ENCODE data around the gene TOM1L2.

The TOM1L2 gene

DNA sequence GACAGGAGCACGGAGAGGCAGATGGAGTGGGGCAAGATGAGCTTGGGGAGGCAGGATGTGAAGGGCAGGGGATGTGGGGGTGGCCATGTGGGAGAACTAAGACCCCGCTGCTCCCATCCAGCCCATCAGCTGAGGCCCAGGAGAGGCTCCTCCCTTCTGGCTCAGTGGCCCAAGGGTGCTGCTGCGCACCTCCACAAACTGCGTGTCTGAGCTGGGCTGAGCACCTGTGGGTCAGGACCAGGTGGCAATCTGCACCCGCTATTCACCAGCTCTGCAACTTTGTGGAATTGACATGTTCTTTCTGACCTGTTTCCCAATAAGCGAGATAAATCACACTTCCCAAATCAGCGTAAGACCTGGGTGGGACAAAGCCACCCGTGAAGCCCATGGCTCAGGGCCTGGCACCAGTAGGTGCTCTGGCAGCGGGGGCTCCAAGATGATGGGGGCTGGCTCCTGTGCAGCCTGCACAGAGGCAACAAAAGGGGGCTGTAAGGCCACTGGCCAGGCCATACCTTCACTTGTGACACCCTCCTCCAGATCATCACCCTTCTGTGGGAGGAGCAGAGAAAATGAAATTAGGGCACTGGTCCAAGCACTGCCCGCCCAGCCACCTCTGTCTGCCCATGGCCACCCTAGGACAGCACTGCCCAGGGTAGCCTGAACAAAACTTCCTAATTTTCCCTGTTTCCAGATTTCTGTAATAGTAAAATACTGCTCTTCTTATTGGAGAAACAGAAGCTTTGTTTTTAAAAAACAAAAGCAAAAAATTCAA lies 123.7 kb downstream of the TOM1L2 start:
- DNase-seq (ENCODE audit: low spot score): no peak

DNA sequence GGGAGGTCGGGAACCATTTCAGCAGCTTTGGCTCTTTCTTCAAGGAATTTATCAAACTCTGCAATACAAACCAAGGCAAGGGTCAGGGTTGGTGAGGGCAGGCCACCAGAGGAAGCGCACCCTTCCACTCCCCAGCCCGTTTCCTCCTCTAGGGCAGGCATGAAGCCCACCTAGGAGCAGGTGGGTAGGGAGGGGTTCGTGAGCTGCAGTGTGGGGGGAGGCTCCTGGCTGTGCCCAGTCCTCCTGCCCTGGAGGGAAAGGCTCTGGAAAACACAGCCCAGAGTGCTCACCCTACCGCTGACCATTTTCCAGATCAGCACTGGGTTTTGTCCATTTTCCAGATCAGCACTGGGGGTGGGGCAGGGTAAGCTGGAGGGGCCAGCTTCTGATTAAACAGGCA lies 124.5 kb downstream of the TOM1L2 start:
- DNase-seq (ENCODE audit: low spot score): no peak

DNA sequence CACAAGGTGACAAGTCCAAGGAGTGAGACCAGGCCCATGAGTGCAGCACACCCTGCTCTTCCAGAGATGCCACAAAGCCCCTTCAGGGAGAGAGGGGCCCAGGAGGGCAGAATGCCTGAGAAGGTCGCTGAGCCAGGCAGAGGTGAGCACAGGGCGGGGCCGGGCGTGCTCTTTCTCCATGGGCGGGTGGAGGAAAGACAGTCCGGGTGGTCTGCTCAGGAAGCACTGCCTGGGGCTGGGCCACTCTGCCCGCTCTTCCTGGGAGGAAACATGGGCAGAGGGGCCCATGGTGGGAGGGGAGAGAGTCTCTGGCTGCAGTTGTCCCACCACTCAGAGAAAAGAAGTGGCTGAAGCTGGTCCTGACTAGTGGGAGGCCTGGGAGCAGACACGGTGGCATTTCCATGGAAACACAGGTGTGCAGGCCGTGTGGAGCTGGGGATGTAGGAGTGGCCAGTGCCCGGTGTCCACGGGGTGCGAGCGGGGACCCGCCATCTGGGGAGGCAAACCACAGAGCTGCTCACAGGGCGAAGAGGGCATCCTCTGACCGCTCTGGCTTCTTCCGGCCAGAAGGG lies 125.0 kb downstream of the TOM1L2 start:
- no peak for DNase-seq (ENCODE audit: low spot score)

DNA sequence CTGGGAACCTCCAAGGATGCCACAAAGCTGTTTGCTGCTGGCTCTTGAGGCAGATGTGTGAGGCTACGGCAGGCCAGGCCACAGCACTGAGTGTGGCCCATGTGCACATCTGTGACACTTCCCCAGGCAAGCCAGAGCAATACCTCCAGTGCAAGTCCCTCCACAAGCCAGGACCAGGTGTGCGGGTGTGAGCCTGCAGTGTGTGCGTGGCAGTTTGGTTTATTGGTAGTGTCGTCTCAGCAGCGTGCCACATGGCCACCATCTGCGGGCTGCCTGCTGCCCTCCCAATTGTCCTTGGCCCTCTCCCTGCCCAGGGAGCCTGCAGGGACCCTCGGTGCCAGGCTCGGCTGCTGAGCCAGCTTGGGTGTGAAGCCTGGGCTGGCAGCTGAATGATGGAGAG lies 125.6 kb downstream of the TOM1L2 start:
- DNase-seq (ENCODE audit: low spot score): no peak

DNA sequence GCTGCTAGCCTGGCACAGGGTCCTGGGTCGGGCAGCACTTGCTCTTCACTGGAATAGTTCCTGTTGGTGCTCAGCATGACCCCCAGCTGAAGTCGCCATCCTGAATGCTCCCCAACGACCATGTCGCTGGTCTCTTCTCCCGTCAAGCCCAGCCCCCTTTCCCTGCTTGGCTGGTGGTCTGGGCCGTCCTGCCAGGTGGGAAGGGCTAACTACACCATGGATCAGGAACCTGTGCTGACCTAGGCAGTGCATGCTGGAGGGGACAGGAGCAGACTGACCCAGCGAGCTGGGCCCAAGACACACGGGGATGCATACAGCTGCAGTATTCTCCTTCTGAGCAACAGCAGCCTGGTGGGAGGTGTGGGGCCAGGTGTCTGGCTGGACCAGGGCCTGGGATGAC lies 126.2 kb downstream of the TOM1L2 start:
- no peak for DNase-seq (ENCODE audit: low spot score)

DNA sequence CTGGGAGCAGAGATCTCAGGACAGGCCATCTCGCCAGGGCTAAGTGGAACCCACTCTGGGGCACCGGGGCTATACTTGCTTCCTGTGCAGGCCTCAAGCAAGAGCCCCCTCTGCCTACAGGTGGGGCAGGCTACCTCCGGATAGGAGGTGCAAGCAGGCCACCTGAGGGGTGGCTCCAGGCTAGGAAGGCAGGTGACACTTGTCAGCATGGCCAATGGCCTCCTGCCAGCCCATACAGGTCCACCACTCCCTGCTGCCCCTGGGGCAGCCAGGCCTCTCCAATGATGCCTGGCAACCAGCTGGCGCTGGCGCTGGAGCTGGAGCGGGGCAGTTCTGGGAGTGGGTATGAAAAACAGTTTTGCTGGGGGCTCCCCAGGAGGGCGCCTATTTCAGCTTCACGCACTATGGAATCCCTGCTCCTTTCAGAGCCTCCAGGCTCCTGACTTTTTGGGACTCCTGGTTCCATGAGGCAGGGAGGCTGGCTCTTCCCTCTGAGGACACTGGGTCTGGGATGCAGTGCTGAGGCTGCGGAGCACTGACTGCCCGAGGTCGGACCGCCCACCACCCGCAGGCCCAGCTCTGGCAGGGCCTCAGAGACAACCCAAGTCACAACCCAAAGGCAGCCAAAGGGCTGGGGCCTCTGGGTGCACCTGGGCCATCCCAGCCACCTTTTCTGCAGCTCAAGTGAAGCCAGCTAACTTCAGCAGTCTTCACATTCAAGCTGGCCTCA lies 127.0 kb downstream of the TOM1L2 start:
- no peak for DNase-seq (ENCODE audit: low spot score)

DNA sequence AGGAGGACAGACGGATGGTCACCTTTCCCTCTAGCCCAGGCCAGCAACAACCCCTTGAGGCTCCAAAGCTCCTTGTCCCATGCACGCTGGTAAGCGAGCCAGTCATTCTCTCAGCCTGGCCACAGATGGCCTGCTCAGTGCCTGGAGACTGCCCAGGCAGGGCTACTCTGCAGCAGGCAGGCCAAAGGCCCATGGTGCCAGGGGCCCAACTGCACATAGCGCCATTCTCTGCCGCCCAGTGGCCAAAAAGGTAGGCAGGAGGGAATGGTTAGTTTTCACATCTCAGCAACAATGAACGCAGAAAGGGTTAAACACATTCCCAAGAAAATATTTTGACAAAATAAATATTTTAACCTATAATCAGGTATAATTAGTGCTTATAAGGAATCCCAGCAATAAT lies 127.7 kb downstream of the TOM1L2 start:
- DNase-seq (ENCODE audit: low spot score): no peak

DNA sequence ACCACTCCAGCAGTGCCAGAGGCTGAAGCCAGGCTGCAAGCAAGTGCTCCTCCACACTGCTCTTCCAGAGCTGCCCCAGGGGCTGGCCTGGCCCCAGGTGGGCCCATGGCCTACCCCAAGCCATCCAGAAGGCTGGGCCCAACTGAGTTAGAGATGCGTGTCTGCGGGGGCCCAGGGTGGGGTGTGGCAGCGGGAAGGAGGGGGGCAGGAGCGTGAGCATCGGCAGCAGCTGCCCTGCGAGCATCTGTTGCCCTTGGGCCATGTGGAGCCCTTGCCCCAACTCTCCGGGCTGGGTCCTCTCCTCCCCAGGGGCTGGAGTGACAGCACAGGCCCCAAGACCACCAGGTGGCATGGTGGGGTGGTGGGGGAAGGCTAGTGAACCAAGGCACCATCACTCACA lies 128.1 kb downstream of the TOM1L2 start:
- no peak for DNase-seq (ENCODE audit: low spot score)

DNA sequence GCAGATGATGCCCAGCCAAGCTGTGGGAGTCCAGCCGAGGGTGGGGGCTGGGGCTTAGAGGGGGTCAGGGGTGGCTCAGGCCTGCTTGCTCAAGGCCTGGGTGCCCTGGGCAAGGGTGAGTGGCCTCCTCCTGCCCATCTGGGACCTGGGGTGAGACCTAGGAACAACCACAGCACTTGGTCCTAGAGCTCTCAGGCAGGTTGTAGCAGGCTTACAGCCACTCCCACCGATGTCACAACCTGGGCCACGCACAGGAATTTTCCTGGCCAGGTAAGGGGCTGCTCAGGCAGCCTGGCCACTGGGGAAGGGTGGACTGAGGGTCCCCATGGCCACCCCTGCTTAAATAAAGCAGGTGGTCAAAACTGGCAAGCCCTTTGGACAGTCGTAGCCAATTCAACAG lies 129.1 kb downstream of the TOM1L2 start:
- no peak for DNase-seq (ENCODE audit: low spot score)

DNA sequence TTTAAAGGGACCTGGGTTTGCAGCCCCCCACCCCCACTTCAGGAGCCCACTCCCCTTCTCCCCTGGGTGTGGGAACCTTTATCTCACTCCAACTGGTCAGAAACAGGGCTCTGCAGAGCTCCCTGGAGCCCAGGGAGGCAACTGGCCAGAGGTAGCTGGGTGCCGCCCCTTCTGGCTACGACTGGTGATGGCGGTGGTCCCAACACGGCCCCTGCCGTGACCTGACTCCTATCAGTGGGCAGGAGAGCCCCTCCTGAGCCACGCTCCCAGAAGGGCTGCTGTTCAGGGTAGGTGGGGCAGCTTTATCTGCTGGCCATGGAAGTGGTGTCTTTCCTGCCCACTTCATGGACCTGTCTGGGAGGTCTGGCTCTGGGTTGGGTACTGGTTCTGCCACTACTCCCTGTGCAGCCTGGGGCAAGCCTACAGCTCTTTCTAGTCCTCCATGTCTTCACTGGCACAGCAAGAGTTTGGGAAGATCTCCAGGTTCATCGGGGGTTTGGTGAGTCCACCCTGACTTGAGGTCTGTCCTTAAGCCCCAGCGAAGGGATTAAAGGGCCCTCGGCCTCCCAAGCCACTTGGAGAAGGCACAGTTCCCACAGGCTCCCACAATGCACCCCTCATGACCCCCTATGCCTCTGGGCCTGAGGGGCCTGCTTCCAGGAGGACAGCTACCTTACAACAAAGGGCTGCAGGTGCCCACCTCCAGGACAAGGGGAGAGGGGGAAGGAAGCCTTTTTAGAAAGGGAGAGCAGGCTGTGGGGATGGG lies 129.9 kb downstream of the TOM1L2 start:
- no peak for DNase-seq (ENCODE audit: low spot score)

DNA sequence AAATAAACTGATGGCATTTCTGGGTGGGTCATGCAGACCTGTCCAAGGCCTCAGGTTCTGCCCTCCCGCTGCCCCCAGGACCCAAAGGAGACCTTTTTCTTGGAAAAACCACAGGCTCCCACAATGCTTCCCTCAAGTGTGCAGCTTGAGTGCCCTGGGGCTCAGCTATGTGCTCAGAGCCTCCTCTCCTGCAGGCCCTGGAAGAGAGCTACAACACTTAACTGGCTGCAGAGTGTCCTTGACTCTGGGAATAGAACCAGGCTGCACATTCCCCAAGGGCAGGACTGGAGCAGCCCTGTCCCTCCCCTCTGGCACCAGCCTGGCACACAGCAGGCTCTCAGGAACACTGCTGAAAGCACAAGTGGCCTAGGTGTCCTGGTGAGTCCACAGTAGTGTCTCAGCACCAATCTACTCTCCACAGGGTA lies 130.6 kb downstream of the TOM1L2 start:
- no peak for DNase-seq (ENCODE audit: low spot score)

DNA sequence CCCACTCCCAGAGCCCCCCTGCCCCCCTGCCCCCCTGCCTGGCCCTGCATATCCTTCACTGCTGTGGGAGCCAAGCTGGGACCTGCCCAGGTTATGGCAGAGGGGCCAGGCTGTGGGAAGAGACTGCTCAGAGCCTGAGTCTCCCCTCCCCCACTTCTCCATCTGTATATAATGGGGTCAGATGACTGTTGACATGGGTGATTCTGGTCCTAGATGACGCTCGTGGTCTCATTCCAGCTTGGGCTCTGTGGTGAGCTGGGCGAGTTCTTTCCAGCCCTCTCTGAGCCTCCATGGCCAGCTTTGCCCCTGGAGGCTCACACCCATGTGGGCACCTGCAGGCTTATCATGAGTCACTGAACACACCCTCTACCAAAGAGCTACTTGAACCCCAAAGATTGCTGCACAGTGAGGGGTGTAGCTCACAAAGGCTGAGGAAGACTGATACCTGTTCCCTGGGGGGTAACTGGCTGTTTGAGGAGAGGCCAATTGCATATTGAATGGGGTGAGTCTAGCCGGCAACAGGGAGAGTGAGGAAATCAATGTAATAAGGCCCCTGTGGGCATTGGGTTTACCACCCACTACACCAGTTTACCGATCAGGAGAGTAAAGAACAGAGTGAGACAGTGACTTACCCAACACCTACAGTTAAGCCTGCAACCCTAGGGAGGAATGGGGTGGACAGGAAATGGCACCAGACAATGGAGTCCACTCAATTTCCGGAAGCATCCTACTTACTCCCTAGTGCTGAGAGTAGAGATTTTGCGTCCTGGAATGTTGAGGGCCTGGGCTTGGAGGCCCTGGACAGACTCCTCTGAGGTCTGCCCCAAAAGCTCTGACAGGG lies 131.2 kb downstream of the TOM1L2 start:
- peak; percentile 34 for DNase-seq (ENCODE audit: low spot score)

DNA sequence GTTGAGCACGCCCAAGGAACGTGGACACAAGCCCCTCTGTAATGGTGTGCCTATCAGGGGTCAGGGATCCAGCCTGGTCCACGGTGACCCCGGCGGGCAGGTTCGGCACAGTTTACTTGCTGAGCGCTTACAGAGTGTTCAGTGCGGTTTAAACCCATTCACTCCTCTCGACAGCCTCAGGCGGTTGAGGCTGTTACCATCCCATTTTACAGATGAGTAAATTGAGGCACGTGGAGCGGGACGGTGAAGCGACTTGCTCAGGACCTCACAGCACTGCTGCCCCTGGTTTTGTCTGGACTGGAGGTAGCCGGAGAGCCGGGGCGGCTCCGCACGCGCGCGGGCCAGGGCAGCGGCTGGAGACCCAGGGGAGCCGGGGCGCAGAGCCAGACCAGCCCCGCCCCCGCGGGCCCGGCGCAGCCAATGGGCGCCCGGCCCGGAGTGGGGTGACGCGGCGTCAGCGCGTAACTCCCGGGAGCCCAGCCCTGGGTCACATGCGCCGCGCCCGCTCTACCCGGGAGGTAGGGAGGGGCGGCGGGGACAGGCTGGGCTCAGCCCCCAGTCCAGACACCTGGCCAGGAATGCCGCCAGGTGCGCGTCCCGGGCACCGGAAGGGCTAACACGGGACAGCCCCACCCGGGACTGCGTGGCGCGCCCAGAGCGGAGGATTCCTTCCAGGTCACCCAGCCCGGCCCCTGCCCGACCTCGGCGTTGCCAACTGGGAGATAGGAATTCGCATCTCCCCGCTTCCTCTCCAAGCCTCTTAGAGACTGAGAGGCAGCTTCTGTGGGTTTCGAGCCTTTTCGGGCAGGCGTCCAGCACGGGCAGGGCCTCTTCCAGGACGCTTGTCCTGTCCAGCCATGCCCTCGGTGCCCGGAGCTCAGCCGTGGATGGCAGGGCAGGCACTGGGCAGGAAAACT lies 132.2 kb downstream of the TOM1L2 start:
- peak; percentile 97 for DNase-seq (ENCODE audit: low spot score)

DNA sequence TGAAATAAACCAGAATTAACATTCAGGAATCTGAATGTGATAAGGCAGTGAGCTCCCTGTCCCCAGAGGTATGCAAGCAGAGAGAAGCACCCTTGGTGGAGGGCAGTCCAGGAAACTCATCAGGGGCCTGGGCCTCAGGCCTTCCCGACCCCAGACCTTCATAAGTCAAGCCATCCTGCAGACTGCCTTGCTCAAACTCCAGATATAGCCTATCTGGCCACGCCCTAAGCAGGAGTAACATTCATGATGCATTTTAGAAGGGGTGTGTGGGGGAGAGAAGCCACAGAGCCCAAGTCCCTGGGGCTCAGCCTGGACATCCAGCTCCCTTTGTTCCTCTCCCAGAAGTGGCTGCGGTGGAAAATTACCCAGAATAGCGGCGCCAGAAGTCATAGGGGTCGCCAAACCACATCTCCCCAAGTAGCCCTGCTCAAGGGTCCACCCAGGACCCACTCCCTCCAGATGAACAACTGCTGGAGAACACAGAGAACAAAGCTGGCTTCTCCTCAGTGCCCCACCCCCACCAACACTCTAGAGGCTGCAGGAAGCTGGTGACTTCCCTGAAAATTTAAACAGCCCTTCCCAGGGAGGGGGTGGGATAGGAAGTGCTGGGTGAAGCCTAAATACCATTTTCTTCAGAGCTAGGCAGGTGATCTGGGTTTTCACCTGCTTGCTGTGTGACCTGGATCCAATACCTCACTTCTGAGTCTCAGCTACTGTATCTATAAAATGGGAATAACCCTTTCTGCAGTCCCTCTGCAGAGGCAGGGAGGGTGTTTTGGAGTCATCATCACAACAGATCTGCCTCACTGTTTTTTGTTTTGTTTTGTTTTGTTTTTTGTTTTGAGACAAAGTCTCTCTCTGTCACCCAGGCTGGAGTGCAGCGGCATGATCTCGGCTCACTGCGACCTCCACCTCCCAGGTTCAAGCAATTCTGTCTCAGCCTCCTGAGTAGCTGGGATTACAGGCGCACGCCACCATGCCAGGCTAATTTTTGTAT lies 133.9 kb downstream of the TOM1L2 start:
- DNase-seq (ENCODE audit: low spot score): peak; percentile 39

DNA sequence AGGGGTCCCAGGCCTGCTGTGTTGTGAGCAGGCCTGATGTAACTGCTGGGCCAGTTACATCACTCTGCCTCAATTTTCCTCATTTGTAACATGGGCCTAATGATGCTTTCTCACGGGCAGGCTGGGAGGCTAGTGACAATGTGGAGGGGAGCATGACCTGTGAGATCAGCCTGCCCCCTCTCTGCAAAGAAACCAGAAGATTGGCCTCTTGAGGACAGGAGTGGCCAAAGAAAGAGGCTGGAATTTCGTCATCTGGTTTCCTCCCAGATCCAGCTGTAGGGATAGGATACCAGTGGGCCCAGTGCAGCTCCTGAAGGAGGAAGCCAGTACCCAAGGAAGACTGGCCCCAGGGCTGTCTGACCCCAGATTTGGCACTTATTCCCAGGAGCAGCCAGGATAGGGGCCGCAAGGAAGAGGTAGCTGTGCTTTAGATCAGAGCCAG lies 134.8 kb downstream of the TOM1L2 start:
- DNase-seq (ENCODE audit: low spot score): peak; percentile 84

DNA sequence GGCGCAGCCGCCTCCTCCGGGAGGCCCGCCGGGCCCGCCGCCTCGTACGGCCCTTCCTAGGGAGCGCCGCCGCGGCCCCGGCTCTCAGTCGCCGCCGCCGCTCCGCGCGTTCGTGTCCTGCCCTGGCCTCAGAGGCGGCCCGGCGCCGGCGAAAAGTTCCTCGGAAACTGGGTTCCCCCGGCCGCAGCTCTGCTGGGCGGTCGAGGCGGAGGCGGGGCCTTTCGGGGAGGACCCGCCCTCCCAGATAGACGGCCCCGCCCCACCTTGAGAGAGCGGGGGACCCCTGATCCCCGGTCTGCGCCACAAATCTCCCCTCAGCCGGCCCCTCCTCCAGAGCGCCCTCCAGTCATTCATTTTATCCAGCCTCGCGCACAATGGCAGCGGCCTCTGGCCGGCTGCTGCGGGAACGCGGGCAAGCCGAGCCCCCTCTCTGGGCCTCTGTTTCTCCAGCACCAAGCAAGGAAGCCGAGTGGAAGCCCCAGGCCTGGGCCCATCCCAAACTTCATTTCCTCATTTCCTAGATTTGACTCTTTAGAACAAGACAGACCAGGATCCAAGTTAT lies 135.3 kb downstream of the TOM1L2 start, which contains the start of gene SREBF1:
SREBF1 (minus strand) TSS at position 169 of the 562 bp plus-strand sequence. CDS start 169 bp downstream, outside the sequence.
- DNase-seq (ENCODE audit: low spot score): peak; percentile 87

DNA sequence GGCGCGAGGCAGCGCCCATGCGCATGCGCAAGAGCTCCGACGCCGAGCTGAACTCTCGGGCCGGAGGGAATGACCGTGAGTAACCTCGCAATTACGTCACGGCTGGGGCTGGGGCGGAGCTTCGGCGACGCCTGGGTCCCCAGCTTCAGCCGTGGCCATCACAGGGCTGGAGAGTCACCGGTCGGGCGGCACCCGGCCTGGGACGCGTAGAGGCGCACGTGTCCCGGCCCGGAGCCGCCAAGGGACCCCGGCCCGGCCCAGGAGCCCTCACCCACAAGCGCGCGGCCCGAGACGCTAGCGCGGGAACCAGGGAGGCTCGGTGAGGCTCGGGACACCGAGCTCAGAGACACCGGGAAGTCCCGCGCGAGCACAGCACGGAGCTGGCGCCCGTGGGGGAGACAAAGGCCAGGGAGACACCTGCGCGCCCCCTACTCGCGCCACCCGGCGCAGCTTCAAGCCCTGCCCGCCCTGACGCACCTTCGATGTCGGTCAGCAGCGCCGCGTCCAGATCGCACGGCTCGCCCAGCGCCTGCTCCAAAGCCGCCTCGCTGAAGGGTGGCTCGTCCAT lies 135.9 kb downstream of the TOM1L2 start:
- DNase-seq (ENCODE audit: low spot score): peak; percentile 96

All from GM03348 (cell line).